A549 (cell line): ENCODE results near the gene LDLRAD4.

Source experiments
- ESRRA ChIP-seq: fragments of 150-350 bp; IDR thresholded peaks from 2 replicates; pipeline ENCODE4 v1.6.1; 2014; ENCODE audit warnings: mild to moderate bottlenecking, low read length, borderline replicate concordance
- HEYL ChIP-seq: fragments of 250-450 bp; sonication (Bioruptor Pico); IDR thresholded peaks from 2 replicates; pipeline ENCODE4 v1.8.0; 2021; ENCODE audit warnings: mild to moderate bottlenecking, moderate library complexity
- HOXB5 ChIP-seq: fragments of 250-450 bp; sonication (Bioruptor Pico); IDR thresholded peaks from 2 replicates; pipeline ENCODE4 v1.5.0; 2020; ENCODE audit warnings: mild to moderate bottlenecking, moderate library complexity
- JUNB ChIP-seq: fragments of >200 bp; sonication (Bioruptor Twin); formaldehyde crosslinking; IDR thresholded peaks from 2 replicates; pipeline ENCODE4 v1.6.1; 2016
- KDM5A ChIP-seq: fragments of 200-600 bp; sonication (generic); IDR thresholded peaks from 2 replicates; pipeline ENCODE4 v1.6.1; 2016; ENCODE audit warnings: antibody characterized with exemption, mild to moderate bottlenecking
- PHF8 ChIP-seq: fragments of 200-600 bp; sonication (generic); IDR thresholded peaks from 2 replicates; pipeline ENCODE4 v1.6.1; 2016; ENCODE audit warnings: low read depth, mild to moderate bottlenecking, antibody characterized with exemption, moderate library complexity, borderline replicate concordance
- POLR2A ChIP-seq: IDR thresholded peaks from 2 replicates; pipeline ENCODE4 v1.6.1; 2012; ENCODE audit warnings: mild to moderate bottlenecking, low read length
- RAD21 ChIP-seq, 2 experiments: fragments of >200 bp in 1 of 2; sonication (Bioruptor Twin) in 1 of 2; formaldehyde crosslinking in 1 of 2; IDR thresholded peaks in 1 of 2; conservative IDR thresholded peaks in 1 of 2; 2 replicates in 1 of 2; 3 replicates in 1 of 2; pipeline ENCODE4 v1.6.1; 2012 to 2018; ENCODE audit warnings: inconsistent platforms in 1 of 2
- TF ChIP-seq, protein P1 (sequence below): fragments of >200 bp; sonication (Bioruptor Twin); formaldehyde crosslinking; IDR thresholded peaks from 3 replicates; pipeline ENCODE4 v1.5.1; 2016
- TF ChIP-seq, protein P2 (sequence below): IDR thresholded peaks from 2 replicates; pipeline ENCODE4 v1.6.1; 2012
- TF ChIP-seq, protein P3 (sequence below): fragments of 150-350 bp; IDR thresholded peaks from 2 replicates; pipeline ENCODE4 v1.6.1; 2014; ENCODE audit warnings: low read depth, mild to moderate bottlenecking, low read length

DNA sequence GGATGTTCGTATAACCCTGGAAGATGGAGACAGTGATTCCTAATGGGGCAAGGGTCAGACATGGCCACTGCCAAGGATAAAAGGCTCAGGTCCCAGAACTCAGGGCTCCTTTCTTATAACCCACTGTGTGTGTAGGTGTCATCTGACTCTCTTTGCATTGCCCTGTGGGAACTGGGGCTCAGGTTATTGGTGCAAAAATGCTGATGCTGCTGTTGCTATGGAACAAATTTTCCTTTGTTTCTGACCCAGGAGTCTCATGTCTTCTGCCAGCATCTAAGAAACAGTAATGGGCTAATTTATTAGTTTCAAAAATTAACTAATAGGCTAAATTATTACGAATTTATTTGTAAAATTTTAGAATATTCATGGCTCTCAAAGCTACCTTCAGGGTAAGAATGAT is 24.3 kb upstream of the LDLRAD4 start:
- TF ChIP-seq, protein P1, sequence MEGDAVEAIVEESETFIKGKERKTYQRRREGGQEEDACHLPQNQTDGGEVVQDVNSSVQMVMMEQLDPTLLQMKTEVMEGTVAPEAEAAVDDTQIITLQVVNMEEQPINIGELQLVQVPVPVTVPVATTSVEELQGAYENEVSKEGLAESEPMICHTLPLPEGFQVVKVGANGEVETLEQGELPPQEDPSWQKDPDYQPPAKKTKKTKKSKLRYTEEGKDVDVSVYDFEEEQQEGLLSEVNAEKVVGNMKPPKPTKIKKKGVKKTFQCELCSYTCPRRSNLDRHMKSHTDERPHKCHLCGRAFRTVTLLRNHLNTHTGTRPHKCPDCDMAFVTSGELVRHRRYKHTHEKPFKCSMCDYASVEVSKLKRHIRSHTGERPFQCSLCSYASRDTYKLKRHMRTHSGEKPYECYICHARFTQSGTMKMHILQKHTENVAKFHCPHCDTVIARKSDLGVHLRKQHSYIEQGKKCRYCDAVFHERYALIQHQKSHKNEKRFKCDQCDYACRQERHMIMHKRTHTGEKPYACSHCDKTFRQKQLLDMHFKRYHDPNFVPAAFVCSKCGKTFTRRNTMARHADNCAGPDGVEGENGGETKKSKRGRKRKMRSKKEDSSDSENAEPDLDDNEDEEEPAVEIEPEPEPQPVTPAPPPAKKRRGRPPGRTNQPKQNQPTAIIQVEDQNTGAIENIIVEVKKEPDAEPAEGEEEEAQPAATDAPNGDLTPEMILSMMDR: no peak
- TF ChIP-seq, protein P2, sequence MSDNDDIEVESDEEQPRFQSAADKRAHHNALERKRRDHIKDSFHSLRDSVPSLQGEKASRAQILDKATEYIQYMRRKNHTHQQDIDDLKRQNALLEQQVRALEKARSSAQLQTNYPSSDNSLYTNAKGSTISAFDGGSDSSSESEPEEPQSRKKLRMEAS: no peak
- TF ChIP-seq POLR2A (no peak), PHF8 (no peak), HOXB5 (CRISPR knock-in tag) (no peak), RAD21 (conservative IDR thresholded peaks at IDR 0.05 in 1 of 2, IDR thresholded peaks at IDR 0.05 in 1 of 2) (no peak), HEYL (CRISPR knock-in tag) (no peak), KDM5A (no peak), JUNB (no peak), ESRRA (no peak)
- TF ChIP-seq, protein P3, sequence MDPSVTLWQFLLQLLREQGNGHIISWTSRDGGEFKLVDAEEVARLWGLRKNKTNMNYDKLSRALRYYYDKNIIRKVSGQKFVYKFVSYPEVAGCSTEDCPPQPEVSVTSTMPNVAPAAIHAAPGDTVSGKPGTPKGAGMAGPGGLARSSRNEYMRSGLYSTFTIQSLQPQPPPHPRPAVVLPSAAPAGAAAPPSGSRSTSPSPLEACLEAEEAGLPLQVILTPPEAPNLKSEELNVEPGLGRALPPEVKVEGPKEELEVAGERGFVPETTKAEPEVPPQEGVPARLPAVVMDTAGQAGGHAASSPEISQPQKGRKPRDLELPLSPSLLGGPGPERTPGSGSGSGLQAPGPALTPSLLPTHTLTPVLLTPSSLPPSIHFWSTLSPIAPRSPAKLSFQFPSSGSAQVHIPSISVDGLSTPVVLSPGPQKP: no peak
